Spleen (tissue), 7 donors: Measurements from ENCODE around the gene ZNF536.

Experiments used
- POLR2AphosphoS5 ChIP-seq, 3 donors: sonication (generic); formaldehyde crosslinking; IDR thresholded peaks; one replicate each; pipeline ENCODE4 v1.5.1; 2017; ENCODE audit warnings: antibody characterized with exemption in 3 of 3
- TF ChIP-seq, protein P1 (sequence below), 11 experiments: fragments of 200-600 bp in 7 of 11; fragments of 450-650 bp in 4 of 11; sonication (generic) in 4 of 11; IDR thresholded peaks in 8 of 11; conservative IDR thresholded peaks in 3 of 11; 1 replicate in 7 of 11; 2 replicates in 4 of 11; pipeline versions ENCODE4 v1.4.0 to v1.8.0; 2016 to 2021; ENCODE audit warnings: antibody characterized with exemption in 11 of 11, inconsistent platforms in 4 of 11, mild to moderate bottlenecking in 1 of 11
- donor health status: DM: no; HTN: no; CAD: no; lungs with moderate emphysema.
- donor health status: DM: no; HTN: no; CAD: no.
- donor health status: DM: no; HTN: no; CAD: no.

DNA sequence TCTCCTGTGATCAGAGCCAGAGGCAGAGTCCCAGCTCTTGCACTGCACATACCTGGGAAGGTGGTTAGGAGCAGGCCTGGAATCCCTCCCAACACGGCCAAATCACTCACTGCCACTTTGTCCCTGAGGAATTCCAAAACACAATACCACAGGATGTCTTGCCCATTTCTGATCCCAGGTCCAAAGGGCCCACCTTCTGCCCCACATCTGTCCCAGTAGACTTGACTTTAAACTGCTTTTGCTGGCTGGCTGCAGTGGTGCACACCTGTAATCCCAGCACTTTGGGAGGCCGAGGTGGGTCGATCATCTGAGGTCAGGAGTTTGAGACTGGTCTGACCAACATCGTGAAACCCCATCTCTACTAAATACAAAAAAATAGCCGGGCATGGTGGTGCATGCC, 18.9 kb downstream of the ZNF536 start:
- TF ChIP-seq, protein P1, sequence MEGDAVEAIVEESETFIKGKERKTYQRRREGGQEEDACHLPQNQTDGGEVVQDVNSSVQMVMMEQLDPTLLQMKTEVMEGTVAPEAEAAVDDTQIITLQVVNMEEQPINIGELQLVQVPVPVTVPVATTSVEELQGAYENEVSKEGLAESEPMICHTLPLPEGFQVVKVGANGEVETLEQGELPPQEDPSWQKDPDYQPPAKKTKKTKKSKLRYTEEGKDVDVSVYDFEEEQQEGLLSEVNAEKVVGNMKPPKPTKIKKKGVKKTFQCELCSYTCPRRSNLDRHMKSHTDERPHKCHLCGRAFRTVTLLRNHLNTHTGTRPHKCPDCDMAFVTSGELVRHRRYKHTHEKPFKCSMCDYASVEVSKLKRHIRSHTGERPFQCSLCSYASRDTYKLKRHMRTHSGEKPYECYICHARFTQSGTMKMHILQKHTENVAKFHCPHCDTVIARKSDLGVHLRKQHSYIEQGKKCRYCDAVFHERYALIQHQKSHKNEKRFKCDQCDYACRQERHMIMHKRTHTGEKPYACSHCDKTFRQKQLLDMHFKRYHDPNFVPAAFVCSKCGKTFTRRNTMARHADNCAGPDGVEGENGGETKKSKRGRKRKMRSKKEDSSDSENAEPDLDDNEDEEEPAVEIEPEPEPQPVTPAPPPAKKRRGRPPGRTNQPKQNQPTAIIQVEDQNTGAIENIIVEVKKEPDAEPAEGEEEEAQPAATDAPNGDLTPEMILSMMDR (IDR thresholded peaks at IDR 0.05 in 8 of 11, conservative IDR thresholded peaks at IDR 0.05 in 3 of 11), result no peak
- TF ChIP-seq POLR2AphosphoS5 (IDR thresholded peaks at IDR 0.05), result no peak
